GM18519 (cell line): ENCODE data around the gene FBXO9.

Experiments
- ATAC-seq: cut with Tn5 transposase; IDR thresholded peaks from one replicate; pipeline ENCODE4 v1.9.1; 2021; ENCODE audit warnings: mild to moderate bottlenecking, moderate library complexity; ENCODE audit not compliant: unreplicated experiment, low FRiP score

Gene FBXO9

GRCh38 chr6:53130569-53131290 lies 65.5 kb downstream of the FBXO9 start:
- no peak for ATAC-seq

- ATAC-seq = no peak
These were observed 68.8 kb downstream of the FBXO9 start for GRCh38 chr6:53133961-53134360.

GRCh38 chr6:53134601-53135235 lies 69.5 kb downstream of the FBXO9 start:
- no peak for ATAC-seq

- no peak for ATAC-seq
These were observed 70.9 kb downstream of the FBXO9 start for GRCh38 chr6:53136000-53136609.

- no peak for ATAC-seq
These were observed 74.7 kb downstream of the FBXO9 start for GRCh38 chr6:53139841-53140413.

- ATAC-seq = no peak
These were observed 77.6 kb downstream of the FBXO9 start for GRCh38 chr6:53142810-53143209.

- no peak for ATAC-seq
These were observed 78.5 kb downstream of the FBXO9 start for GRCh38 chr6:53143710-53144109.

GRCh38 chr6:53144802-53145201 lies 79.6 kb downstream of the FBXO9 start:
- no peak for ATAC-seq

- no peak for ATAC-seq
These were observed 83.5 kb downstream of the FBXO9 start, which contains the start of gene GCM1 for GRCh38 chr6:53148684-53149083. Gene GCM1 (minus strand): TSS chr6:53148841. CDS start chr6:53145632, 3,209 bp downstream.
